ENCODE measurements around the gene FAM217A. TPM values are rescaled to one million over a fixed set of nuclear protein-coding genes. Genes with fewer than 3 reads are reported as not detected.
A peak's percentile ranks its signal among the peaks of the same experiment; 100 is the strongest.

FAM217A gene
- total RNA-seq, 2 experiments from 2014 or later = not detected

GRCh38 chr6:4031442-4031841, 47.5 kb downstream of the FAM217A start:
- peaks cover 77% of the 10 kb centered on the region for H3K4me1 Mint-ChIP-seq (ENCODE audit: low read depth)
- no peaks in the 10 kb centered on the region for H3K27me3 Mint-ChIP-seq
- no peak overlapping the region for H3K27ac Mint-ChIP-seq
- POLR2A ChIA-PET = interaction anchor here (1.1 kb wide), 1 partner anchor 11 kb away, joined by 4 read pairs; a partner anchor contains a TSS
- no peak for DNase-seq
- H3K9me3 Mint-ChIP-seq = no peaks in the 10 kb centered on the region
- CTCF ChIA-PET = interaction anchor here (1.0 to 1.5 kb wide), 2 partner anchors 10 to 124 kb away, joined by 3 to 4 read pairs; a partner anchor contains a TSS
- no peak overlapping the region for H3K4me3 Mint-ChIP-seq
- peaks cover 54% of the 10 kb centered on the region for H3K36me3 Mint-ChIP-seq
- intact Hi-C loops (cut with micrococcal nuclease) = no loop called here

- no peaks in the 10 kb centered on the region for H3K9me3 Mint-ChIP-seq
- H3K36me3 Mint-ChIP-seq = peaks cover 49% of the 10 kb centered on the region
- H3K4me3 Mint-ChIP-seq = no peak overlapping the region
- H3K27me3 Mint-ChIP-seq = no peaks in the 10 kb centered on the region
- no peak for DNase-seq
- ChIA-PET CTCF (interaction anchor here (1.5 kb wide), 1 partner anchor 9 kb away, joined by 4 read pairs; a partner anchor contains a TSS), POLR2A (interaction anchor here (1.1 kb wide), 1 partner anchor 10 kb away, joined by 4 read pairs; a partner anchor contains a TSS)
- peaks cover 72% of the 10 kb centered on the region for H3K4me1 Mint-ChIP-seq (ENCODE audit: low read depth)
- intact Hi-C loops (cut with micrococcal nuclease) = no loop called here
- H3K27ac Mint-ChIP-seq = peak overlapping the region; percentile 0
Measured at GRCh38 chr6:4030669-4031068, 48.3 kb downstream of the FAM217A start.

- CTCF ChIA-PET = no interaction called here
- no peaks in the 10 kb centered on the region for H3K9me3 Mint-ChIP-seq
Measured at GRCh38 chr6:4029687-4030086, 49.2 kb downstream of the FAM217A start.

GRCh38 chr6:4028051-4028450, 50.9 kb downstream of the FAM217A start:
- intact Hi-C loops (cut with micrococcal nuclease) = no loop called here
- Mint-ChIP-seq H3K27ac (no peak overlapping the region), H3K27me3 (no peaks in the 10 kb centered on the region)

More at GRCh38 chr6:4029687-4030086, 49.2 kb downstream of the FAM217A start:
- POLR2A ChIA-PET = no interaction called here
- Mint-ChIP-seq H3K4me1 (ENCODE audit: low read depth) (peaks cover 73% of the 10 kb centered on the region), H3K27ac (peak overlapping the region; percentile 47), H3K27me3 (no peaks in the 10 kb centered on the region), H3K36me3 (peaks cover 49% of the 10 kb centered on the region), H3K4me3 (no peak overlapping the region)
- intact Hi-C loops (cut with micrococcal nuclease) = no loop called here
- DNase-seq = no peak

GRCh38 chr6:4025681-4026080, 53.3 kb downstream of the FAM217A start:
- Mint-ChIP-seq H3K4me3 (no peak overlapping the region), H3K27me3 (no peaks in the 10 kb centered on the region), H3K4me1 (ENCODE audit: low read depth) (peaks cover 63% of the 10 kb centered on the region), H3K36me3 (peaks cover 38% of the 10 kb centered on the region), H3K9me3 (no peaks in the 10 kb centered on the region), H3K27ac (no peak overlapping the region)
- intact Hi-C loops (cut with micrococcal nuclease) = no loop called here
- no peak for DNase-seq
- POLR2A ChIA-PET = interaction anchor here (0.5 kb wide), 1 partner anchor 22 kb away, joined by 4 read pairs; no protein-coding TSS in a partner anchor
- CTCF ChIA-PET = interaction anchor here (1.1 kb wide), 1 partner anchor 138 kb away, joined by 3 read pairs; no protein-coding TSS in a partner anchor

More at GRCh38 chr6:4028051-4028450, 50.9 kb downstream of the FAM217A start:
- H3K4me1 Mint-ChIP-seq (ENCODE audit: low read depth) = peaks cover 73% of the 10 kb centered on the region
- H3K4me3 Mint-ChIP-seq = no peak overlapping the region
- no peaks in the 10 kb centered on the region for H3K9me3 Mint-ChIP-seq
- no peak for DNase-seq
- CTCF ChIA-PET = no interaction called here
- H3K36me3 Mint-ChIP-seq = peaks cover 49% of the 10 kb centered on the region
- POLR2A ChIA-PET = no interaction called here

GRCh38 chr6:4023240-4023639, 55.7 kb downstream of the FAM217A start:
- no peaks in the 10 kb centered on the region for H3K9me3 Mint-ChIP-seq
- DNase-seq = no peak
- peaks cover 61% of the 10 kb centered on the region for H3K4me1 Mint-ChIP-seq (ENCODE audit: low read depth)
- H3K4me3 Mint-ChIP-seq = peak overlapping the region; percentile 85
- peaks cover 27% of the 10 kb centered on the region for H3K36me3 Mint-ChIP-seq
- CTCF ChIA-PET = interaction anchor here (0.7 to 1.5 kb wide), 2 partner anchors 36 to 133 kb away, joined by 3 read pairs; no protein-coding TSS in a partner anchor
- POLR2A ChIA-PET = interaction anchor here (0.9 to 3.1 kb wide), 2 partner anchors 35 to 113 kb away, joined by 3 to 32 read pairs; partner anchors contain the start of gene ECI2
- intact Hi-C loops (cut with micrococcal nuclease) = loop anchor here (5.0 kb wide), 2 partner anchors 34 to 906 kb away; partner anchors contain the start of gene BPHL
- no peaks in the 10 kb centered on the region for H3K27me3 Mint-ChIP-seq
- peak overlapping the region; percentile 75 for H3K27ac Mint-ChIP-seq

GRCh38 chr6:4021854-4022695, 56.9 kb downstream of the FAM217A start:
- DNase-seq = no peak
- Mint-ChIP-seq H3K9me3 (no peaks in the 10 kb centered on the region), H3K27me3 (no peaks in the 10 kb centered on the region), H3K36me3 (peaks cover 26% of the 10 kb centered on the region), H3K4me3 (peak overlapping the region; percentile 85), H3K27ac (peak overlapping the region; percentile 95), H3K4me1 (ENCODE audit: low read depth) (peaks cover 59% of the 10 kb centered on the region)
- intact Hi-C loops (cut with micrococcal nuclease) = loop anchor here (1.0 to 5.0 kb wide), 3 partner anchors 35 to 905 kb away; partner anchors contain the start of genes BPHL and ECI2
- CTCF ChIA-PET = interaction anchor here (0.7 to 1.8 kb wide), 10 partner anchors 9 to 273 kb away, joined by 3 to 9 read pairs (median 4); partner anchors contain the start of gene ECI2
- POLR2A ChIA-PET = interaction anchor here (1.0 to 3.1 kb wide), 6 partner anchors 11 to 172 kb away, joined by 3 to 32 read pairs (median 3); partner anchors contain the start of genes ECI2 and FAM50B

GRCh38 chr6:4021133-4021853, 57.6 kb downstream of the FAM217A start:
- peaks cover 21% of the 10 kb centered on the region for H3K36me3 Mint-ChIP-seq
- peaks cover 55% of the 10 kb centered on the region for H3K4me1 Mint-ChIP-seq (ENCODE audit: low read depth)
- peak overlapping the region; percentile 95 for H3K27ac Mint-ChIP-seq
- no peaks in the 10 kb centered on the region for H3K9me3 Mint-ChIP-seq
- H3K4me3 Mint-ChIP-seq = peak overlapping the region; percentile 85
- intact Hi-C loops (cut with micrococcal nuclease) = loop anchor here (1.0 to 5.0 kb wide), 3 partner anchors 36 to 904 kb away; partner anchors contain the start of genes BPHL and ECI2
- H3K27me3 Mint-ChIP-seq = no peaks in the 10 kb centered on the region
- ChIA-PET CTCF (interaction anchor here (0.9 to 1.8 kb wide), 14 partner anchors 10 to 174 kb away, joined by 3 to 9 read pairs (median 4); partner anchors contain the start of genes ECI2 and FAM50B), POLR2A (interaction anchor here (0.5 to 3.1 kb wide), 10 partner anchors 10 to 171 kb away, joined by 3 to 32 read pairs (median 4); partner anchors contain the start of genes ECI2 and FAM50B)
- peak; percentile 94 for DNase-seq

GRCh38 chr6:4020822-4021132, 58.2 kb downstream of the FAM217A start:
- Mint-ChIP-seq H3K4me1 (ENCODE audit: low read depth) (peaks cover 61% of the 10 kb centered on the region), H3K9me3 (no peaks in the 10 kb centered on the region), H3K36me3 (peaks cover 21% of the 10 kb centered on the region), H3K4me3 (peak overlapping the region; percentile 85), H3K27me3 (no peaks in the 10 kb centered on the region), H3K27ac (peak overlapping the region; percentile 95)
- intact Hi-C loops (cut with micrococcal nuclease) = loop anchor here (1.0 to 5.0 kb wide), 3 partner anchors 37 to 903 kb away; partner anchors contain the start of genes BPHL and ECI2
- DNase-seq = no peak
- ChIA-PET POLR2A (interaction anchor here (0.8 to 3.1 kb wide), 7 partner anchors 9 to 171 kb away, joined by 3 to 32 read pairs (median 4); partner anchors contain the start of genes ECI2 and FAM50B), CTCF (interaction anchor here (0.9 to 1.8 kb wide), 13 partner anchors 10 to 174 kb away, joined by 3 to 9 read pairs (median 4); partner anchors contain the start of genes ECI2 and FAM50B)

GRCh38 chr6:4018924-4019236, 60.1 kb downstream of the FAM217A start:
- POLR2A ChIA-PET = interaction anchor here (1.3 to 2.2 kb wide), 2 partner anchors 9 to 117 kb away, joined by 4 to 11 read pairs; partner anchors contain the start of gene ECI2
- Mint-ChIP-seq H3K4me3 (peak overlapping the region; percentile 90), H3K36me3 (peaks cover 21% of the 10 kb centered on the region), H3K27me3 (no peaks in the 10 kb centered on the region), H3K4me1 (ENCODE audit: low read depth) (peaks cover 66% of the 10 kb centered on the region), H3K27ac (peak overlapping the region; percentile 97), H3K9me3 (no peaks in the 10 kb centered on the region)
- CTCF ChIA-PET = interaction anchor here (0.8 to 3.0 kb wide), 7 partner anchors 10 to 276 kb away, joined by 3 to 11 read pairs (median 5); partner anchors contain the start of genes ECI2 and FAM50B
- no peak for DNase-seq
- intact Hi-C loops (cut with micrococcal nuclease) = loop anchor here (1.0 to 10.0 kb wide), 3 partner anchors 9 to 1174 kb away; partner anchors contain the start of genes FAM50B and SERPINB1

Data from activated CD4-positive, alpha-beta memory T cell treated with anti-CD3 and anti-CD28 coated beads for 36 hours (primary cell).